Ovary (tissue), 3 donors: ENCODE results near the gene PRR29.
"Not testable (repeated sequence)": the region's sequence is repeated elsewhere in the genome, so short reads cannot be mapped to it uniquely, and the experiment has no call there.

Experiments used
- CTCF ChIP-seq, 3 donors: fragments of 450-650 bp in 2 of 3; fragments of 200-600 bp in 1 of 3; IDR thresholded peaks; one replicate each; pipeline versions ENCODE4 v1.5.1 to v1.8.0; 2016 to 2022; ENCODE audit warnings: antibody characterized with exemption in 3 of 3, mild to moderate bottlenecking in 1 of 3
- EP300 ChIP-seq: sonication (generic); formaldehyde crosslinking; IDR thresholded peaks from one replicate; pipeline ENCODE4 v1.6.1; 2017; ENCODE audit warnings: antibody characterized with exemption
- POLR2A ChIP-seq: fragments of 450-650 bp; IDR thresholded peaks from one replicate; pipeline ENCODE4 v1.6.1; 2017; ENCODE audit warnings: antibody characterized with exemption, mild to moderate bottlenecking, moderate library complexity
- donor health status: DM: no; HTN: no; CAD: no.

GRCh38 chr17:64019551-64019961, 21.4 kb downstream of the PRR29 start:
- not testable (repeated sequence) for TF ChIP-seq POLR2A; CTCF (IDR thresholded peaks at IDR 0.05); EP300
